22Rv1 (cell line): ENCODE data around the gene SH3RF1.

Experiments
- H3K27ac ChIP-seq: fragments of 450-650 bp; 2 replicates; pipeline ENCODE4 v1.5.1; 2017
- ZFX ChIP-seq: fragments of 450-650 bp; IDR thresholded peaks from 2 replicates; pipeline ENCODE4 v1.6.1; 2017; ENCODE audit warnings: antibody characterized with exemption, borderline replicate concordance
- TF ChIP-seq, protein P1 (sequence below): fragments of 450-650 bp; IDR thresholded peaks from 2 replicates; pipeline ENCODE4 v1.5.1; 2017; ENCODE audit warnings: mild to moderate bottlenecking

Gene SH3RF1

DNA sequence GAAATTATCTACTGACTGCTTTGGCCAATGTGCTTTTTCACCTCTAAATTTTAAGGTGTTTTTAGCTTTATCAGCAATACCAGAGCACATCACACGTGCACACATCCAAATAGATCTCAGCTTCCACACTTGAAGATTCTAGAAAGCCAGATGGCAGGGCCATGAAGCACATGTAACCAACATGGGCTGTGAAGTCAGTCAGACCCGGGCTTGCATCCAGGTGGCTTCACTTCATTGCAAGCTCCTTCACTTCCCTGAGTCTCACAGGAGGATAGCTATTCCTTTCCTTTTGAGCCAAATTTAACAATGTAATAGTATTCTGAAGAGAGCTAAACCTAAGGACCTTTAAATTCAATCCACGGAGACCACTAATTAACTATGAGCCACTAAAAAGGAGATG is 86.5 kb downstream of the SH3RF1 start:
- peak overlapping the region; percentile 37; the same call in 1 of the 2 replicates for H3K27ac ChIP-seq
- no peak for TF ChIP-seq ZFX
- TF ChIP-seq, protein P1, sequence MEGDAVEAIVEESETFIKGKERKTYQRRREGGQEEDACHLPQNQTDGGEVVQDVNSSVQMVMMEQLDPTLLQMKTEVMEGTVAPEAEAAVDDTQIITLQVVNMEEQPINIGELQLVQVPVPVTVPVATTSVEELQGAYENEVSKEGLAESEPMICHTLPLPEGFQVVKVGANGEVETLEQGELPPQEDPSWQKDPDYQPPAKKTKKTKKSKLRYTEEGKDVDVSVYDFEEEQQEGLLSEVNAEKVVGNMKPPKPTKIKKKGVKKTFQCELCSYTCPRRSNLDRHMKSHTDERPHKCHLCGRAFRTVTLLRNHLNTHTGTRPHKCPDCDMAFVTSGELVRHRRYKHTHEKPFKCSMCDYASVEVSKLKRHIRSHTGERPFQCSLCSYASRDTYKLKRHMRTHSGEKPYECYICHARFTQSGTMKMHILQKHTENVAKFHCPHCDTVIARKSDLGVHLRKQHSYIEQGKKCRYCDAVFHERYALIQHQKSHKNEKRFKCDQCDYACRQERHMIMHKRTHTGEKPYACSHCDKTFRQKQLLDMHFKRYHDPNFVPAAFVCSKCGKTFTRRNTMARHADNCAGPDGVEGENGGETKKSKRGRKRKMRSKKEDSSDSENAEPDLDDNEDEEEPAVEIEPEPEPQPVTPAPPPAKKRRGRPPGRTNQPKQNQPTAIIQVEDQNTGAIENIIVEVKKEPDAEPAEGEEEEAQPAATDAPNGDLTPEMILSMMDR = no peak

DNA sequence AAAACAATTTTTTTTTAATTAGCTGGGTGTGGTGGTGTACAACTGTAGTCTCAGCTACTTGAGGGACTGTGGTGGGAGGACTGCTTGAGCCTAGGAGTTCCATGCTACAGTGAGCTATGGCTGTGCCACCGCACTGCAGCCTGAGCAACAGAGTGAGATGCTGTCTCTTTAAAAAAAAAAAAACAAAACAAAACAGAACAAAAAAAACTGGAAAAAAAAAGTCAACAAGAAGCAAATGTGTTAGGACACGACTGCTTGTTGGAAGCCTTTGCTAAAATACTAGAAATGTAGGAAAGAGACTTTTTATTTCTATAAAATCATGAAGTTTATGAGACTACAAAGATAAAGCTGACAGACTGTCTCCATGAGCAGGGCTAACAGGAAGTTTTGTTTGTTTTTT is 87.2 kb downstream of the SH3RF1 start:
- H3K27ac ChIP-seq = peak overlapping the region; percentile 37; the same call in 1 of the 2 replicates
- TF ChIP-seq, protein P1 = no peak
- no peak for TF ChIP-seq ZFX

GRCh38 chr4:169179609-169180521 is 90.9 kb downstream of the SH3RF1 start:
- H3K27ac ChIP-seq = peak overlapping the region; percentile 63
- TF ChIP-seq, protein P1 = no peak
- TF ChIP-seq ZFX = no peak

- peak overlapping the region; percentile 66 for H3K27ac ChIP-seq
These were observed 92.7 kb downstream of the SH3RF1 start for GRCh38 chr4:169178092-169178491.

DNA sequence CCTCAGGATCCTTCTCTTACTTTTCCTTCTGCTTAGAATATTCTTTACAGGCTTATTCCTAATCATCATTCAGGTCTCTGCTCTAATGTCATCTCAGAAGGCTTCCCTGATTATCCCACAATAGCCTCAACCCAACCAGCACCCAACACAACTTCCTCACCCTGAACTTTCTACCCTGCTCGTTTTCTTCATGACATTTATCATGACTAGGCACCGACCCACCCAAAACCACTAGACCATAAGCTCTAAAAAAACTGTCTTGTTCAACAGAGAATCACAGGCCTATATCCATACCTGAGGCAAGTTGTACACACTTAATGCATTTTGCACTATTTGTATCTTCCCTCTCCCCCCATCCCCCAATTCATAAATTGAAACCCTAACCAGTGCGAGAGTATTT is 95.3 kb downstream of the SH3RF1 start:
- TF ChIP-seq ZFX = no peak
- TF ChIP-seq, protein P1 = no peak

GRCh38 chr4:169175035-169175434 is 95.7 kb downstream of the SH3RF1 start:
- no peak overlapping the region for H3K27ac ChIP-seq
- TF ChIP-seq, protein P1 = no peak
- TF ChIP-seq ZFX = no peak

More for the DNA sequence above, 95.3 kb downstream of the SH3RF1 start:
- no peak overlapping the region for H3K27ac ChIP-seq

DNA sequence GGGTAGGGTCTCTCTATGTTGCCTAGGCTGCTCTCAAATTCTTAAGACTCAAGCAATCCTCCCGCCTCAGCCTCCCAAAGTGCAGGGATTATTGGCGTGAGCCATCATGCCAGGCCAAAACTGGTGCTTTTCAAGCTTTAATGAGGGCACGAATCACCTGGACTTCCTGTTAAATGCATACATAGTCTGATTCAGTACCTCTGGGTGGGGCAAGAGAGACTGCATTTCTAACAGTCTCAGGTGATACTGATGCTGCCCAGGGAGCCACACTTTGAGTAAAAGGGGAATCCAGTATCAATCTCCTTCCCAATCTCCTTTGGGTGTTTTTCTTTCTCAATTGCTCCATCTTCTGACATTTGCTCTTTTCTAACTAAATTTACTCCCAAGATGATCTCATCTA is 96.5 kb downstream of the SH3RF1 start:
- TF ChIP-seq, protein P1 = no peak
- TF ChIP-seq ZFX = no peak
- H3K27ac ChIP-seq = no peak overlapping the region
